H9 (cell line): ENCODE measurements around the gene SPATS2. TPM values are rescaled to one million over a fixed set of nuclear protein-coding genes. Genes with fewer than 3 reads are reported as not detected.

ENCODE experiments used
- DNase-seq: peaks from one replicate; pipeline ENCODE4 v3.0.0-alpha.2; 2017
- H2AFZ ChIP-seq: one replicate; pipeline ENCODE4 v1.6.1; 2013; ENCODE audit warnings: mild to moderate bottlenecking, low read length, control low read depth, moderate library complexity
- H2AK5ac ChIP-seq: 2 replicates; pipeline ENCODE4 v1.6.1; 2013; ENCODE audit warnings: low read length, control low read depth, mixed read lengths; ENCODE audit not compliant: insufficient read length
- H2BK120ac ChIP-seq: one replicate; pipeline ENCODE4 v1.6.1; 2013; ENCODE audit warnings: low read depth, mild to moderate bottlenecking, low read length, control low read depth, inconsistent platforms; ENCODE audit not compliant: poor library complexity, severe bottlenecking
- H2BK12ac ChIP-seq: 2 replicates; pipeline ENCODE4 v1.6.1; 2013; ENCODE audit warnings: low read length, control low read depth, mixed read lengths, low read depth; ENCODE audit not compliant: insufficient read length
- H2BK15ac ChIP-seq: 2 replicates; pipeline ENCODE4 v1.6.1; 2013; ENCODE audit warnings: low read depth, low read length, control low read depth
- H2BK20ac ChIP-seq: one replicate; pipeline ENCODE4 v1.6.1; 2013; ENCODE audit warnings: low read depth, mild to moderate bottlenecking, low read length, control low read depth, inconsistent platforms; ENCODE audit not compliant: poor library complexity, severe bottlenecking
- H2BK5ac ChIP-seq: 2 replicates; pipeline ENCODE4 v1.6.1; 2013; ENCODE audit warnings: low read length, control low read depth, mixed read lengths; ENCODE audit not compliant: insufficient read length
- H3K14ac ChIP-seq: 2 replicates; pipeline ENCODE4 v1.6.1; 2013; ENCODE audit warnings: low read length, control low read depth; ENCODE audit not compliant: insufficient read depth
- H3K18ac ChIP-seq: 2 replicates; pipeline ENCODE4 v1.6.1; 2013; ENCODE audit warnings: low read depth, mild to moderate bottlenecking, mixed read lengths, low read length, control low read depth; ENCODE audit not compliant: insufficient read length
- H3K23ac ChIP-seq: 2 replicates; pipeline ENCODE4 v1.6.1; 2013; ENCODE audit warnings: low read length, control low read depth, mixed read lengths, low read depth; ENCODE audit not compliant: insufficient read length
- H3K23me2 ChIP-seq: 2 replicates; pipeline ENCODE4 v1.6.1; 2013; ENCODE audit warnings: low read depth, mild to moderate bottlenecking, mixed read lengths, low read length, control low read depth; ENCODE audit not compliant: insufficient read length, poor library complexity, severe bottlenecking
- H3K27ac ChIP-seq: 2 replicates; pipeline ENCODE4 v1.5.1; 2013; ENCODE audit warnings: low read length, control low read depth, mixed read lengths, low read depth; ENCODE audit not compliant: insufficient read length
- H3K27me3 ChIP-seq: 2 replicates; pipeline ENCODE4 v1.6.1; 2013; ENCODE audit warnings: low read length, control low read depth, inconsistent platforms; ENCODE audit not compliant: insufficient read depth
- H3K4ac ChIP-seq: 2 replicates; pipeline ENCODE4 v1.6.1; 2013; ENCODE audit warnings: low read depth, mild to moderate bottlenecking, control low read depth, inconsistent platforms, low read length, moderate library complexity
- H3K4me1 ChIP-seq: 2 replicates; pipeline ENCODE4 v1.6.1; 2013; ENCODE audit warnings: low read length, control low read depth, inconsistent platforms; ENCODE audit not compliant: insufficient read depth
- H3K4me2 ChIP-seq: 2 replicates; pipeline ENCODE4 v1.6.1; 2013; ENCODE audit warnings: low read length, control low read depth, mixed read lengths; ENCODE audit not compliant: insufficient read length, insufficient read depth
- H3K56ac ChIP-seq: 2 replicates; pipeline ENCODE4 v1.6.1; 2013; ENCODE audit warnings: low read depth, mild to moderate bottlenecking, mixed read lengths, low read length, control low read depth; ENCODE audit not compliant: insufficient read length
- H3K79me1 ChIP-seq: 2 replicates; pipeline ENCODE4 v1.6.1; 2013; ENCODE audit warnings: low read depth, mild to moderate bottlenecking, moderate library complexity, low read length, control low read depth, inconsistent platforms; ENCODE audit not compliant: insufficient read depth, poor library complexity, severe bottlenecking
- H3K79me2 ChIP-seq: 2 replicates; pipeline ENCODE4 v1.6.1; 2013; ENCODE audit warnings: low read length, control low read depth, inconsistent platforms; ENCODE audit not compliant: insufficient read depth
- H3K9ac ChIP-seq: 2 replicates; pipeline ENCODE4 v1.6.1; 2013; ENCODE audit warnings: low read length, control low read depth, mixed read lengths; ENCODE audit not compliant: insufficient read length; ENCODE audit errors: extremely low read depth
- H3K9me3 ChIP-seq: one replicate; pipeline ENCODE4 v1.6.1; 2013; ENCODE audit warnings: low read depth, low read length, inconsistent platforms; ENCODE audit not compliant: control insufficient read depth
- H3T11ph ChIP-seq: one replicate; pipeline ENCODE4 v1.6.1; 2013; ENCODE audit warnings: mild to moderate bottlenecking, low read length, control low read depth, inconsistent platforms
- H4K20me1 ChIP-seq: one replicate; pipeline ENCODE4 v1.6.1; 2013; ENCODE audit not compliant: control insufficient read depth, insufficient read length, insufficient read depth
- H4K5ac ChIP-seq: 2 replicates; pipeline ENCODE4 v1.6.1; 2013; ENCODE audit warnings: low read depth, mild to moderate bottlenecking, mixed read lengths, low read length, control low read depth; ENCODE audit not compliant: insufficient read length
- H4K8ac ChIP-seq: replicated peaks from 2 replicates; pipeline ENCODE4 v1.6.1; 2013; ENCODE audit warnings: low read length, control low read depth, mixed read lengths, low read depth; ENCODE audit not compliant: insufficient read length
- H4K91ac ChIP-seq: 2 replicates; pipeline ENCODE4 v1.6.1; 2013; ENCODE audit warnings: low read depth, mild to moderate bottlenecking, moderate library complexity, mixed read lengths, low read length, control low read depth; ENCODE audit not compliant: insufficient read length
- H3K27ac Mint-ChIP-seq, 3 experiments: 2 replicates in 2 of 3; 3 replicates in 1 of 3; pipeline ENCODE4 v1.8.0; 2020 to 2021; ENCODE audit warnings: mixed read lengths in 3 of 3, mild to moderate bottlenecking in 1 of 3, moderate library complexity in 1 of 3
- H3K27me3 Mint-ChIP-seq: 2 replicates; pipeline ENCODE4 v1.8.0; 2021; ENCODE audit warnings: low read depth, mild to moderate bottlenecking, moderate library complexity, mixed read lengths
- H3K36me3 Mint-ChIP-seq, 3 experiments: 2 replicates in 2 of 3; 3 replicates in 1 of 3; pipeline ENCODE4 v1.8.0; 2020 to 2021; ENCODE audit warnings: low read depth in 3 of 3, mixed read lengths in 3 of 3; ENCODE audit not compliant: insufficient read depth in 1 of 3
- H3K4me1 Mint-ChIP-seq, 2 experiments: 2 replicates each; pipeline ENCODE4 v1.8.0; 2020; ENCODE audit warnings: mixed read lengths in 2 of 2
- H3K4me3 Mint-ChIP-seq, 2 experiments: 2 replicates in 1 of 2; 3 replicates in 1 of 2; pipeline ENCODE4 v1.8.0; 2020 to 2021; ENCODE audit warnings: mild to moderate bottlenecking in 2 of 2, mixed read lengths in 2 of 2, moderate library complexity in 1 of 2
- H3K9me3 Mint-ChIP-seq, 2 experiments: 2 replicates in 1 of 2; 3 replicates in 1 of 2; pipeline ENCODE4 v1.8.0; 2020; ENCODE audit warnings: mild to moderate bottlenecking in 2 of 2, mixed read lengths in 2 of 2, moderate library complexity in 1 of 2
- CTCF ChIP-seq: fragments of 200-600 bp; sonication (generic); conservative IDR thresholded peaks from 3 replicates; pipeline ENCODE4 v1.8.0; 2021; ENCODE audit warnings: antibody characterized with exemption, mild to moderate bottlenecking
- WGBS: extraction: QIAGEN DNeasy Blood & Tissue Kit; methylation state at CpG from one replicate; pipeline ENCODE4 v1.1.7; 2013; ENCODE audit warnings: missing lambda C conversion rate, low lambda C conversion rate, mixed read lengths; ENCODE audit not compliant: insufficient read length; ENCODE audit errors: extremely low coverage; 5-methylcytosine and 5-hydroxymethylcytosine counted together
- total RNA-seq: library from RNA; stranded (reverse); gene quantifications from 2 replicates; pipeline ENCODE4 v1.2.1, GENCODE V29; 2021

Gene SPATS2
- total RNA-seq, 1 experiment from 2014 or later, result 17.1 TPM

DNA sequence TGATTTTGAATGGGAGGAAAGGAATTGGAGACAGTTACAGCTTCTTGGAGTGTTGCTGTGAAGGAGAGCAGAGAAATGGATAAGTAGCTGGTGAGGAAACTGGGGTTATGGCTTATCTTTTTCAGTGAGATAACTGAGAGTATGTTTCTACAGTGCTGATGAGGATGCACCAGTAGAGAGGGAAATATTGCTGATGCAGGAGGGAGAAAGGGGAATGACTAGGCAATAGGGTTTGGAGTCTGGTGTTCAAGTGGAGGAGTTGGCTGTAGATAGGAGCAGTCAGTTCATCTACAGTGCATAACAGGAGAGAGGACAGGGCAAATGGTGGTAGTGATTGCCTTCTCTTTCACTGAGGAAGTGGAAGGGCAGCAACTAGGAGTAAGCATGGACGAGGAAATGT lies 33.0 kb downstream of the SPATS2 start:
- DNase-seq, result no peak
- Histone ChIP-seq H3K9ac (no peak overlapping the region), H3K23me2 (no peaks in the 10 kb centered on the region), H2BK12ac (no peak overlapping the region), H4K8ac (no peak overlapping the region), H3K4ac (no peak overlapping the region), H2AK5ac (no peak overlapping the region), H3K14ac (no peak overlapping the region), H3K18ac (no peak overlapping the region), H3K79me2 (no peaks in the 10 kb centered on the region), H4K91ac (no peak overlapping the region), H3K4me2 (no peak overlapping the region), H3T11ph (no peak overlapping the region), H2BK5ac (no peak overlapping the region), H4K5ac (no peak overlapping the region), H3K23ac (no peak overlapping the region), H2AFZ (no peak overlapping the region), H4K20me1 (no peaks in the 10 kb centered on the region), H3K79me1 (peaks cover 2% of the 10 kb centered on the region), H3K56ac (no peak overlapping the region), H3K9me3 (no peaks in the 10 kb centered on the region), H2BK15ac (no peak overlapping the region), H2BK120ac (no peak overlapping the region), H3K27ac (no peak overlapping the region), H3K27me3 (no peaks in the 10 kb centered on the region), H3K4me1 (no peaks in the 10 kb centered on the region; the same call in 1 of the 2 replicates), H2BK20ac (no peak overlapping the region)
- no peaks in the 10 kb centered on the region for H3K27me3 Mint-ChIP-seq
- H3K9me3 Mint-ChIP-seq, result no peaks in the 10 kb centered on the region
- H3K27ac Mint-ChIP-seq, result peak overlapping the region in 1 of 3 experiments; percentile 3; a peak in 2 of 7 replicates
- H3K4me3 Mint-ChIP-seq, result no peak overlapping the region
- no peak for TF ChIP-seq CTCF
- peaks cover 0 to 2% (median 0%) of the 10 kb centered on the region in 3 experiments; a peak in 1 of 7 replicates for H3K36me3 Mint-ChIP-seq
- H3K4me1 Mint-ChIP-seq, result peaks cover 14 to 18% of the 10 kb centered on the region in 2 experiments
- no CpG with 5 or more reads among the region's 1 CpG for WGBS
